SK-N-SH (cell line): ENCODE measurements around the gene CACNG7.
A peak's percentile ranks its signal among the peaks of the same experiment; 100 is the strongest.

Source experiments
- CHD2 ChIP-seq: fragments of 150-350 bp; IDR thresholded peaks from 2 replicates; pipeline ENCODE4 v1.6.1; 2018; ENCODE audit warnings: low read length; ENCODE audit not compliant: partially characterized antibody
- EP300 ChIP-seq, 2 experiments: IDR thresholded peaks; 2 replicates each; pipeline versions ENCODE4 v1.4.0 to v1.6.1; 2012; ENCODE audit warnings: borderline replicate concordance in 1 of 2, low read depth in 1 of 2, low read length in 1 of 2
- JUND ChIP-seq: IDR thresholded peaks from 2 replicates; pipeline ENCODE4 v1.4.0; 2012
- NFIC ChIP-seq: IDR thresholded peaks from 2 replicates; pipeline ENCODE4 v1.4.0; 2012; ENCODE audit warnings: borderline replicate concordance
- POLR2AphosphoS5 ChIP-seq: IDR thresholded peaks from 2 replicates; pipeline ENCODE4 v1.6.1; 2012; ENCODE audit warnings: low read depth, low read length
- RAD21 ChIP-seq: IDR thresholded peaks from 2 replicates; pipeline ENCODE4 v1.6.1; 2012; ENCODE audit warnings: mild to moderate bottlenecking, low read length
- RCOR1 ChIP-seq: fragments of 150-350 bp; IDR thresholded peaks from 2 replicates; pipeline ENCODE4 v1.6.1; 2017; ENCODE audit warnings: antibody characterized with exemption, low read length
- RFX5 ChIP-seq: IDR thresholded peaks from 2 replicates; pipeline ENCODE4 v1.6.1; 2012; ENCODE audit warnings: mild to moderate bottlenecking, improper control_type of control experiment, low read length
- SMC3 ChIP-seq: IDR thresholded peaks from 2 replicates; pipeline ENCODE4 v1.6.1; 2012; ENCODE audit warnings: low read depth, low read length, improper control_type of control experiment
- TAF1 ChIP-seq: IDR thresholded peaks from 2 replicates; pipeline ENCODE4 v1.6.1; 2012; ENCODE audit warnings: low read depth, mild to moderate bottlenecking, low read length, moderate library complexity, borderline replicate concordance
- TCF12 ChIP-seq: IDR thresholded peaks from 2 replicates; pipeline ENCODE4 v1.4.0; 2012
- TF ChIP-seq, protein P1 (sequence below): fragments of 150-350 bp; IDR thresholded peaks from 2 replicates; pipeline ENCODE4 v1.6.1; 2016; ENCODE audit warnings: mild to moderate bottlenecking, low read depth, low read length
- TF ChIP-seq, protein P2 (sequence below): fragments of 200-600 bp; sonication (generic); IDR thresholded peaks from 2 replicates; pipeline ENCODE4 v1.6.1; 2017; ENCODE audit warnings: antibody characterized with exemption, mild to moderate bottlenecking, moderate library complexity

DNA sequence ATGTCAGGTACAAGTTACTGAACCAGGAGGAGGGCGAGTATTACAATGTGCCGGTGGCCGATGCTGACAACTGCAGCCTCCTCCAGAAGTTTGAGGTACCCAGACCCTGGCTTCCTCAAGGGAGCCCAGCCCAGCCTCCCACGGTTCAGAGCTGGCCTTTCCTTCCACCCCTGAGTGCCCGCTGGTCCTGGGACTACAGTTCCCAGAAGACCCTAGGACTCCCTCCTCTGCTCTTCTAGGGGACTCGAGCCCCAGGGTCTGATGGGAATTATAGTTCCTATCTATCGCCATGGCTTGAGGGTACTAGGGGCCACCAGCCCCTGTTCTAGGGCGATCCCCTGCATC, 16.1 kb upstream of the CACNG7 start:
- TF ChIP-seq TCF12 (no peak), CHD2 (peak; percentile 47), TAF1 (no peak), JUND (no peak), SMC3 (no peak), RAD21 (no peak), RCOR1 (no peak), EP300 (IDR thresholded peaks at IDR 0.05; ENCODE audit: borderline replicate concordance in 1 of 2, low read depth in 1 of 2, low read length in 1 of 2) (no peak), RFX5 (no peak), POLR2AphosphoS5 (no peak), NFIC (no peak)
- TF ChIP-seq, protein P1, sequence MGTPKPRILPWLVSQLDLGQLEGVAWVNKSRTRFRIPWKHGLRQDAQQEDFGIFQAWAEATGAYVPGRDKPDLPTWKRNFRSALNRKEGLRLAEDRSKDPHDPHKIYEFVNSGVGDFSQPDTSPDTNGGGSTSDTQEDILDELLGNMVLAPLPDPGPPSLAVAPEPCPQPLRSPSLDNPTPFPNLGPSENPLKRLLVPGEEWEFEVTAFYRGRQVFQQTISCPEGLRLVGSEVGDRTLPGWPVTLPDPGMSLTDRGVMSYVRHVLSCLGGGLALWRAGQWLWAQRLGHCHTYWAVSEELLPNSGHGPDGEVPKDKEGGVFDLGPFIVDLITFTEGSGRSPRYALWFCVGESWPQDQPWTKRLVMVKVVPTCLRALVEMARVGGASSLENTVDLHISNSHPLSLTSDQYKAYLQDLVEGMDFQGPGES: no peak
- TF ChIP-seq, protein P2, sequence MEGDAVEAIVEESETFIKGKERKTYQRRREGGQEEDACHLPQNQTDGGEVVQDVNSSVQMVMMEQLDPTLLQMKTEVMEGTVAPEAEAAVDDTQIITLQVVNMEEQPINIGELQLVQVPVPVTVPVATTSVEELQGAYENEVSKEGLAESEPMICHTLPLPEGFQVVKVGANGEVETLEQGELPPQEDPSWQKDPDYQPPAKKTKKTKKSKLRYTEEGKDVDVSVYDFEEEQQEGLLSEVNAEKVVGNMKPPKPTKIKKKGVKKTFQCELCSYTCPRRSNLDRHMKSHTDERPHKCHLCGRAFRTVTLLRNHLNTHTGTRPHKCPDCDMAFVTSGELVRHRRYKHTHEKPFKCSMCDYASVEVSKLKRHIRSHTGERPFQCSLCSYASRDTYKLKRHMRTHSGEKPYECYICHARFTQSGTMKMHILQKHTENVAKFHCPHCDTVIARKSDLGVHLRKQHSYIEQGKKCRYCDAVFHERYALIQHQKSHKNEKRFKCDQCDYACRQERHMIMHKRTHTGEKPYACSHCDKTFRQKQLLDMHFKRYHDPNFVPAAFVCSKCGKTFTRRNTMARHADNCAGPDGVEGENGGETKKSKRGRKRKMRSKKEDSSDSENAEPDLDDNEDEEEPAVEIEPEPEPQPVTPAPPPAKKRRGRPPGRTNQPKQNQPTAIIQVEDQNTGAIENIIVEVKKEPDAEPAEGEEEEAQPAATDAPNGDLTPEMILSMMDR: no peak
